ENCODE measurements around the gene TTC12. TPM values are rescaled to one million over a fixed set of nuclear protein-coding genes. Genes with fewer than 3 reads are reported as not detected.

TTC12 gene
- polyA plus RNA-seq, 3 donors: 36.9 to 53.5 (median 44.1) TPM

DNA sequence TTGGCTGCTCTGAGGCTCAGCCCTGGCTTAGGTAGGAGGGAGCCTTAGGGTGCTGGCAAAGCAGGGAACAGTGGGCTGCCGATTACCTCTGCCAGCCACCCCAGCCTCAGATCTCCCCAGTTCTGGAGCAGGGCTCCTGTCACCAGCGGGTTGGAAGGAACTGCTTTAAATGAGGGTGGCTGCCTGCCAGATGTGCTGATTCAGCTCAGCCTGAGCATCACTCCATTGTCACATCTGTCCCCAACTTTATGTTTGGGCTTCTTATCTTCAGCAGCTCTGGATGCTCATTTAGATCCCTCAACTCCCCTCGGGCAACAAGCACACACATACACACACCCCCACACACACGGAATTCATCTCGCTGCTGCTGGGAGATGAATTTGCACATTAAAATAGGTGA lies 56.3 kb downstream of the TTC12 start:
- no peak for DNase-seq (ENCODE audit: low read depth in 3 of 3, low spot score in 2 of 3)

DNA sequence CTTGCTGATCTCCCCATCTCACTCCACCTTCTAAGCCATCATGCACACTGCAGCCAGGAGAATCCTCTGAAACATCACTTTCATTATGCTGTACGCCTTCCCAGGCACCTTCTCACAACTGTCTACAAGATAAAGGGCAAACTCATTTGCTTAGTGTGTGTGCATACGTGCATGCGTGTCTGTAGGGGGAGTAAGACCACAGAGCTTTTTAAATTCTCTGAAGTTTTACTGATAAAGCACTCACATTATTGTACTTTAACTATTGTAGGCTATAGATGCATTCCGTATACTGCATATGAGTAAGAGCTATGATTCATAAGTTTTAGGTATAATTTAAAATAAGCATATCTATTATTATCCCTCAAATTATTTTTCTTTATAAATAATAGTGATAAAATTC lies 57.9 kb downstream of the TTC12 start:
- no peak for DNase-seq (ENCODE audit: low read depth in 3 of 3, low spot score in 2 of 3)

DNA sequence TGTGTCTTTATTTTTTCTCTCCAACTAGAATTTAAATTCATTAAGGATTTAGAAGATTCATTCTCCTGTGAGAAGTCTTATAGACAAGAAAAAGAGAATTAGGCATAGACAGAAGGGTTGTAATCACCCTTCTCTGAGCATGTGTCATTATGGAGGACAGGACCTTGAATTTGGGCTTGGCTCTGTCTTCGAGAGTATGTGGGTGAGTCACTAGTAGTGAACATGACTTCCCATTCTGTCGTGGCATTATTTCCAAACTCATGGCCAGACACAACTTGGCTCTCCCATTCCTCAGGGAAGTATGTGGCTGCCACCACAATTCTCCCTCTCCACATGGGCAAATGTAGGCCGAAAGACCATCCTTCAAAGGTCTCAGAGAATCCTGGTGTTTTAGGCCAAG lies 58.9 kb downstream of the TTC12 start:
- DNase-seq (ENCODE audit: low read depth in 3 of 3, low spot score in 2 of 3): no peak

DNA sequence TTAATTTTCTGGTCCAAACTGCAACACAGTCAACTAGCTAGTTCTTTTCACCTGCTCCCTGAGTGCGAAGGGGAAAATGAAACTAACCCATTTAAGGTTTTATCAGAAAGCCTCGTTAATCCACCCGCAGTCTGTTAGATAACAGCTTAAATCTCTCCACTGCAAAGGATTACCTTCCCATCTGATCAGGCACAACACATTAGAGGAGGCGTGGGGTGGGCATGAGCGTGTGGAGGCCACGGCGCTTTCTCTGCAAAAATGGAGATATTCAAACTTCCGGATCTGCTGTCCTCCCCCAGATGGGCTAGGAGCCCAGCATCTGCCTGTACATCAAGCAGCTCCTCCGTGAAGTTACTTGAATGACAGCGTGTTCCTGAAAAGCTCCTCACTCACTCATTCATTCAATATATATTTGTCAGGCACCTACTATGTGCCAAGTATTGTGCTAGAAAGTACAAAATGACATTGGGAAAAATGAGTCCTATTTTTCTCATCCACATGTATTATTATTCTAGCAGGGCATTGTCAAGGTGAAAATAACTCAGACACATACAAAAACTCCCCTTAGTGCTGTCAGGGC lies 59.7 kb downstream of the TTC12 start:
- DNase-seq (ENCODE audit: low read depth in 3 of 3, low spot score in 2 of 3): no peak

DNA sequence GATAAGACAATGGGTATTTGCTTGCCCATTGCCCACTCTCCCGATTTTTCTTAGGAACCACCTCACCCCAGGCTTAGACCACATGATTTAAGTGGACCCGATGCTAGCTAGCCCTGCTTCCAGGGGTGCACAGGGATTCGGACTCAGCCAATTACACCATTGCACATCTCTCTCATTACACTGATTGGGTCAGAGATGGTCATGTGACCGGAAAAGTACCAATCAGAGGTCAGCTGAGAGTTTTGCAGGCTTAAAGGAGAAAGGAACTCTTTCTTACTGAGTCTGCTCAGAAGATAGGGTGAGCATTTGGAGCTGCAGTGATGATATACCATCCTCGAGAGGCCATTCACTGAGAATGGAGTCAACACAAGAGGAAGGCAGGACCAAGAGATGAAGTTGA lies 61.0 kb downstream of the TTC12 start:
- no peak for DNase-seq (ENCODE audit: low read depth in 3 of 3, low spot score in 2 of 3)

DNA sequence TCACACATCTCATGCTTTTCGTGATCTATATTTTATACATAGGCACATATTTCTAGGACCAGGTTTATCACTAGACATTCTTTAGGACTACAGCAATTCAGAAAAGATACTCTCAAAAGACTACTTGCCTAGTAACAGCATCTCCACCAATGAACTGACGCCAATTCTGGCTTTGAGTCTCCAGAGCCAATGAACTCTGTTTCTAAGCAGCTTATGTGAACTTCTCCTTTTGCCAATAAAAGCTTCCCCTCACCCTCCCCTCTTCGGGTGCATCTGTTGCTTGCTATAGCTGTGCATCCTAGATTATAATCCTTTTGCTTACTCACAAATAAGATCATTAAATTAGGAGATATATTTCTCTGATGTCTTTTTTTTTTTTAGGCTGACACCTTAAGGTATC lies 61.8 kb downstream of the TTC12 start:
- DNase-seq (ENCODE audit: low read depth in 3 of 3, low spot score in 2 of 3): no peak

DNA sequence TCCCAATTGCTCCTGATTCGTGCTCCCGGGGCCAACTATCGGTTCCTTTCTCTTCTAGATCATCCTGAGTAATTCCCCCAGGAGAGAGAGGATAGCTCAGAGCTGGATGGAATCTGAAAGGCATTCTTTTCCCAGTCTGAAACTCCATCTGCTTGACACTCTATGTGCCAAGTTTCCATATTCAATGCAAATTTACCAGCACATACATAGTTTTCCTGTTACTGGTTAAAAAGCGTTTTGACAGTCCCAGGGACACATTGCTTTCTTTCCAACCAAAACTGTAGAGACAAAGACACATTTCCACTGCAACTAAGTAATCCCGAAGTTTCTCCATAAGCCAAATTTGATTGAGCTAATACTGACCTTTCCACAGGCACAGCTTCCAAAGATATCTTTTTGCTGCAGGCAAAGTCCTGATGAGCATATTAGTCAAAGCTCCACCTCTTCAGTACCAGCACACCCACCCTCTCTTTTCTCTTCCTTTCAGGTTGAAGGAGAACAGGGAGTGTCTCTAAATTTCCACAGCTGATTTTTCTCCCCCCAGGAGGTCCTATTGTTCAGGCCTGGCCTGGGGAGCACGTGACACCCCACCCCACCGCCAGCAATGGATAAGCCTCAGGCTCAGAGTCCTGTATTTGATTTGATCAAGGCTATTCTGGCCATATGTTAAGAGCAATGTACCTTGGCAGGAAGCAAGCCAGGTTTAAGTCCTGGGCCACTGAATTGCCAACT lies 63.5 kb downstream of the TTC12 start:
- DNase-seq (ENCODE audit: low read depth in 3 of 3, low spot score in 2 of 3): no peak

DNA sequence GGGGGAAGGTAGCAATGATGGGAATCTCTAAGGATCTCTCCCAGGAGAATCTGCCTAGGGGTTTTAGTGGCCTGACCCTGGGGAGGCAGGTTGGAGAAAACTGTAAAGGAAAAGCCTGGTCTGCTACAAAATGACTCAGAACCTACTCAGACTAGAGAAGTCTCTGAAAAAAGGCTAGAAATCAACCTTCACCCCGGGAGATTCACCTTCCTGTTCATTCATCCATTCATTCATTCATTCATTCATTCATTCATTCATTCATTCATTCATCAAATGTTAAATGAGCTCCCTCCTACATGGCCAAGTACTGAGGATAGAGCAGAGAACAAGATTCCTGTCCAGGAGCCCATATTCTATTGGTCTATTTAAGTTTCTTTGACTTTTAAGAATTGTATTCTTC lies 64.3 kb downstream of the TTC12 start:
- no peak for DNase-seq (ENCODE audit: low read depth in 3 of 3, low spot score in 2 of 3)

DNA sequence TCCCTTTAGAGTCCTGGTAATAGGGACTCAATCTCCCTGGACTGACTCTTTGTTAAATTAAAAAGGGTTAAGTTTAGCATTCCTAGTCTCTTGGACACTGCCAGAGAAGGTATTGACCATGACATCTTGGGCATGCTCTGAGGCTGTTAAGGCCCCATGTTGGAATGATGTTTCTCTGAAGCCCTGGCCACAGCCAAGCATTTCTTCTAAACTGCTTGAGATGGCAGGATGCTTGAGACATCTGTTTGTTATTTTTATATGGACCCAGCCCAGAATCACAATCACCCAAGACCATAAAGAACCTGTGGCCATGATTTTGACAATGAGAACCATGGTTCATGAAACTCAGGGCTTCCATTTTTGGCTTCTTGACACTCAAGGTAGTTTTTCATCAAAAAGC lies 67.7 kb downstream of the TTC12 start:
- no peak for DNase-seq (ENCODE audit: low read depth in 3 of 3, low spot score in 2 of 3)

DNA sequence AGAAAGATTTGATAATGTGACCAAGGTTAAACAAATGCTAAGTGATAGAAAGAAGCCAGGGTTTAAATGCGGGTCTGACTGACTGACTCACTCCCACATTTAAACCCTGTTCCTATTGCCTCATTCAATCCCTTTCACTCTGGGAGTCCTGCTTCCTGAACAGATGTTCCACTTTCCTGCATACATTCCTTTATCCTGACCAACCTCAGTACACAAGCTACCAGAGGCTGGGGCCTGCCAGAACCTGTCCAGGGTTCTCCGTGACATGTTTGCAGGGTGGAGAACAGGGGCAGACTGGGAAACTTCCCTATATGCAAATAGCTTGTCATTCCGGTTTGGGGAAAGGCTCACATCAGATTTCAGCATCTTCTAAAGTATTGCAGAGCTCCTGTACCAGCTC lies 70.2 kb downstream of the TTC12 start:
- DNase-seq (ENCODE audit: low read depth in 3 of 3, low spot score in 2 of 3): no peak

DNA sequence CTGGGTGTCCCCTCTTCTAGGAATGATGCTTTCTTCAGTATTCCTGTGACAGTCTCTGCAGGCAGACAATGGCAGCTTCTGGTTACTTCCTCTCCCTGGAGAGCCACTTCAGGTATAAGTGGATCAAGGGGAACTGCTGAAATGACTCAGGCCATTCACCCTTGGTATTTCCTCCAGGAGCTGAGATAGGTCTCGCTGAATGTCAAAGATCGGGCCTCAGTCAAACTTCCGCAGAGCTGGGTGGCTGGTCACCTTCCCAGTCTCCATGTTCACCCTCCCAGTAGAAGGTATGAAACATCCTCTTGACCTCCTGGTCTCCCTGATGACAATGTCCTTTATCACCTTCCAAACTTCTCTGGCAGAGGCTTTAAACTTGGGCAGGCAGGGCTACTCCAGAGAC lies 71.4 kb downstream of the TTC12 start:
- no peak for DNase-seq (ENCODE audit: low read depth in 3 of 3, low spot score in 2 of 3)

DNA sequence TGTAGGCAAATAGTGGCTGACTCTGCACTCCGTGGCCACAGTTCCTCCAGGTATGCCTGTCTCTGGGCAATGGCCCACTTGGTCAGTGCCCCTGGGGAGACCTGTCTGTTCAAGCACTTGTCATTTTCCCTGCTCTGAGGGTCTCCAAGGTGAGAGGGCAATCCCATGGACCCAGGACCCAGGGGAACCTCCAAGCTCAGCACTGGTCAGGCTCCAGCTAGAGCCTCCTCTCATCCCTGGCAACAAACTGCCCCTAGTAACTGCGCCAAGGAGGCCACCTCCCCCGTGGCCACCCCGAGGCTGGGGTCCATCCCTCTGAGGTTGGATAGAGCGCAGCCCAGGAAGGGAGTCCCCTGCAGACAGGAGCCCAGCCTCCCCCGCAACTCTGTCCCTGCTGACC lies 72.5 kb downstream of the TTC12 start:
- no peak for DNase-seq (ENCODE audit: low read depth in 3 of 3, low spot score in 2 of 3)

DNA sequence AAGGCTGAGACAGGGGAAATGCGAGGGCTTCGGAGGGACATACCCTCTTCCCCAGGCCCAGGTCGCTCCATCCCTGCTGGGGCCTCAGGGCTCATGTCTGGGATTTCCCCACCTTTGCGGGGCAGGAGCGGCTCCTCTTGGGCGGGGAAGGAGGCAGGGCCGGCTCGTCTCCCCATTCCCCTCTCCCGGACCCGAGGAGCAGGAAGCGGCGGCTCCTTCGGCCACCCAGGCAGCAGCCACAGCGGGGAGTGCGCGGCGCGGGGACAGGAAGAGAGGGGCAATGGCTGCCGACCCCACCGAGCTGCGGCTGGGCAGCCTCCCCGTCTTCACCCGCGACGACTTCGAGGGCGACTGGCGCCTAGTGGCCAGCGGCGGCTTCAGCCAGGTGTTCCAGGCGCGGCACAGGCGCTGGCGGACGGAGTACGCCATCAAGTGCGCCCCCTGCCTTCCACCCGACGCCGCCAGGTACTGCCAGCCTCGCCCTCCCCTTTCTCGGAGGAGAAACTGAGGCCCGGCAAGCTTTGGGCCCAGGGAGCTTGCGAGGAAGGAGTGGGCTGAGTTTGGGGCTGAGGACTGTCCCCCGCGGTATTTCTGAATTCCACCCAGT lies 73.3 kb downstream of the TTC12 start, which contains the start of gene ANKK1:
Gene ANKK1, plus strand, starts transcription at position 175 of the 607 bp plus-strand sequence. Its CDS starts 106 bp downstream, at position 281.
- DNase-seq (ENCODE audit: low read depth in 3 of 3, low spot score in 2 of 3): no peak

DNA sequence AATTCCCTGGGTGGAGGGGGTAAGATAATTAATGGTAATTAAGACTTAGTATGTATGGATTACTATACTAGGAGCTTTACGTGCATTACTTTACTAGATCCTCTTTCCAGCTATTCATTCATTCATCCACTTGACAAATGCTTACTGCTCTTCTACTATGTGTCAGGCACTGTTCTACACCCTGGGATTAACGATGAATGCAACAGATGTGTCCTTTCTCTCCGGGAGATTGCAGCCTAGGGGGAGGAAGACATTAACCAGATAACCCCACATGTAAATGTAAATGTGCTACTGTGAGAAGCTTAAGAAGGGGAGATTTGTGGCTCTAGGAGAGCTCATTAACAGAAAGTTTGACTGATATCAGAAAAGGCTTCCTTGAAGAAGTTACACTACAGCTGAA lies 74.9 kb downstream of the TTC12 start:
- DNase-seq (ENCODE audit: low read depth in 3 of 3, low spot score in 2 of 3): no peak

DNA sequence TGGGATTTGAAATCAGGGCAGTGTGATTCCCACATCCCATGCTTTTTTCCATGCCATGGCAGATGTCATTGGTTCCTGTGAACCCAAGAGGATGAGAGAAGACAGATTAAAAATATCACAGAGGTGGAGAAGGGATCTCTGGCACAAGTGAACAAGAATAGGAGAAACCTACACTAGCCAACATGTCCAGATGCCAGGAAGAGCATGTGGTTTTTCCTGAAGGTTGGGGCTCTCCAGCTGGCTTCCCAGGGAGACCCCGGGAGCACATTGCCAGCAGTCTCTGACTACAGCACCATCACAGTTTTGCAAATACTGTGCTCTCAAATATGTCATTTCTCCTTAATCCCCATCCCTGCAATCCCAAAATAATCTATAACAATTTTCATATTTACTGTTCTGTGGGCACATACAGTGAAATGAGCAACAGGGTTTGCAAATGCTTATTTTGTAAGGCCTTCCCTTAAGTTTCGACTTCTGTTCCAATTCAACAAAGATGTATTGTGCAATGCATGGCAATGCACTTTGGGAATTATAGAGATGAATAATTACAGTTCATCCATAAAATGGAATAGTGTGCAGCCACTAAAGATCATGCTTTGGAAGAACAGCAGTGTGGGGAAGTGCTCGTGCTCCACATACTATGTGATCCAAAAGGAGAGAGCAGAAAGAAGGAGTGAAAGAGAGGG lies 78.0 kb downstream of the TTC12 start:
- no peak for DNase-seq (ENCODE audit: low read depth in 3 of 3, low spot score in 2 of 3)

DNA sequence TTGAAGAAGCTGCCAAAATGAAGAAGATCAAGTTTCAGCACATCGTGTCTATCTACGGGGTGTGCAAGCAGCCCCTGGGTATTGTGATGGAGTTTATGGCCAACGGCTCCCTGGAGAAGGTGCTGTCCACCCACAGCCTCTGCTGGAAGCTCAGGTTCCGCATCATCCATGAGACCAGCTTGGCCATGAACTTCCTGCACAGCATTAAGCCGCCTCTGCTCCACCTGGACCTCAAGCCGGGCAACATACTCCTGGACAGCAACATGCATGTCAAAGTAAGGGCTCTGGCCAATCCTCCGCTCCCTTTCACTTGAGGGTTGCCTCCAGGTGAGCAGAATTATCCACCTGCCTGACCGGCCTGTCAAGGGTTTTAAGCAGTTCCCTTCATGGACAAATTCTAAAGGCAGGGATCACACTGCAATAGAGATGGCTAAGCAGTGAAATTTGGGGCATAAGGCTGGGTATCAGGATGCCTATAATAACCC lies 79.2 kb downstream of the TTC12 start:
- no peak for DNase-seq (ENCODE audit: low read depth in 3 of 3, low spot score in 2 of 3)

DNA sequence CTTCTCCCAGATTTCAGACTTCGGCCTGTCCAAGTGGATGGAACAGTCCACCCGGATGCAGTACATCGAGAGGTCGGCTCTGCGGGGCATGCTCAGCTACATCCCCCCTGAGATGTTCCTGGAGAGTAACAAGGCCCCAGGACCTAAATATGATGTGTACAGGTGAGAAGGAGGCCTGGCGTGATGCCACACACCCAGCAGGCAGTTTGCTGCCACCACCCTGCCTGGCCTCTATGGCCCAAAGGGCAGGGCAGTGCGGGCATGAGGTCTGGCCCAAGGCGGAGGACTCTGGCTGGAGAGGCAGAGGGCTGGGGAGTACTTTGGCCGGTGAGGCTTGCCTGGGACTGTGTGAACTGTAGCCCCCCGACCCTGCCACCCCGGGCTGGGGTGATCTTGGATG lies 80.5 kb downstream of the TTC12 start:
- DNase-seq (ENCODE audit: low read depth in 3 of 3, low spot score in 2 of 3): no peak

DNA sequence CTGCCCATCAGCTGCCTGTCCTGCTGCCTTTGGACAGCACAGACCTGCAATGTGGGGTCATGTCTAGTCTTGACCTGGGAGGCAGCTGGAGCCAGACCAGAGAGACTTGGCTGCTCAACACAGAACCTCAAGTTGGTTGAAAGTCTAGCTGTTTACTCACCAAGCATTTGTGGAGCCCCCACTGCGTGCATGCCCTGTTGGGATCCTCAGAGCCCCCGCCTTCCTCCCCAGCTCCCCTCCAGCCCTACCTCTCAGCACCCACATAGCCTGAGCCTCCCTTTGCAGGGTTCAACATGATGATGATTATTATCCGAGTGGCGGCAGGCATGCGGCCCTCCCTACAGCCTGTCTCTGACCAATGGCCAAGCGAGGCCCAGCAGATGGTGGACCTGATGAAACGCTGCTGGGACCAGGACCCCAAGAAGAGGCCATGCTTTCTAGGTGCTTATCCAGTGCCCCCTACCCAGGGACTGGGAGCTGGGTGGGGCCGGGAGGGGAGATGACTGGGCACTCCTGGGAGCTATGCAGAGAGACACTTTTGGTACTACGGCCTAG lies 81.5 kb downstream of the TTC12 start:
- DNase-seq (ENCODE audit: low read depth in 3 of 3, low spot score in 2 of 3): no peak

DNA sequence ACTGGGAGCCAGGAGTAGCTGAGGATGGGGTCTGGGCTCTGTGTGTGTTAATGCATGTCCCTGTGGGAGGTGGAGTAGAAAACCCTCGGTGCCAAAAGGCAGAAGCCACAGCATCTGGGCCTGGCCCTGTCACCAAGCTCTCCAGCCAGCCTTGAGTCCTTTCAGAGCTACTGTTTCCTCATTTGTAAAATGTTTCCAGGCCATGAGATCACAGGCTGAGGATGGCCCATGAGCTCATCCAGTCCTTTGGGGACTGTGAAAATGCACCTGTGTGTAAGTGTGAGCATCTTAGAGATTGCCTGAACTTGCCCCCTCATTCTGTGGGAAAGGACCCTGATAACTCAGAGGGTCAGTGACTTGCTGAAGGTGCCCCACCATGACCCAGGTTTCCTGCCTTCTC lies 82.3 kb downstream of the TTC12 start:
- DNase-seq (ENCODE audit: low read depth in 3 of 3, low spot score in 2 of 3): no peak

DNA sequence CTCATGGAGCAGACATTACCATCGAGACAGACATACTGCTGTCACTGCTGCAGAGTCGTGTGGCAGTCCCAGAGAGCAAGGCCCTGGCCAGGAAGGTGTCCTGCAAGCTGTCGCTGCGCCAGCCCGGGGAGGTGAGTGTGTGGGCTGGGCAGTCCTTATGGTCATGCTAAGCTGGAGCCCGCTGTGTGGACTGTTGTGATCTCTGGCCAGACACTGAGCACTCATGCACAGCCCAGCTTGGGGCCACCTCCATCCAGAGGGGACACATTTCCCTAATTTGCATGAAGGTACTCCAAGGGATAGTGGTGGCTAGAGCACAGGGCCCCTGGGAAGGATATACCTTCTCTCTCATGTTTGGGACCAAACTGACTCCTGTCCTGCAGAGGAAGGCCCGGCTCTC lies 82.8 kb downstream of the TTC12 start:
- no peak for DNase-seq (ENCODE audit: low read depth in 3 of 3, low spot score in 2 of 3)

DNA sequence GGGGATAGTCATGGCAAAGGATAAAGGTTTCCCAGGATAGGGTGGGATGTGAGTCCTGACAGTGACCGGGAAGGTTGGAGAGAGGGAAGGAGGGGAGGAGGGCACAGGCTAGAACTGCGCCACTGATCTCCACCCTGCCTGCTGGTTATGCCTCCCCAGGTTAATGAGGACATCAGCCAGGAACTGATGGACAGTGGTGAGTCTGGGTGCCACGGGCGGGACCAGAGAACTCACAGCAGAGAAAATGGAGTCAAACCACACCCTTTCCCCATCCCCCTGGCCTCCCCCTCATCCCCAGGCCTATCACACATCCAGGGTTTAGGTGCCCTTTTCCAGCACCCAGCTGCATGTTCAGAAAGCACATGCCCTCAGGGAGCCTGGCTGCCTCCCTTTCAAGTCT lies 83.4 kb downstream of the TTC12 start:
- no peak for DNase-seq (ENCODE audit: low read depth in 3 of 3, low spot score in 2 of 3)
